Activated CD8-positive, alpha-beta memory T cell treated with anti-CD3 and anti-CD28 coated beads for 36 hours (primary cell): ENCODE measurements around the gene GGA3. TPM values are rescaled to one million over a fixed set of nuclear protein-coding genes. Genes with fewer than 3 reads are reported as not detected.
"Not testable (repeated sequence)": the region's sequence is repeated elsewhere in the genome, so short reads cannot be mapped to it uniquely, and the experiment has no call there.

Experiments
- CTCF ChIA-PET: fragments of 350-600 bp; sonication (Branson Sonifier 250); formaldehyde crosslinking; loops from one replicate; lab custom pipeline; 2021; ENCODE audit warnings: antibody characterized with exemption; lab: Charles Lee
- POLR2A ChIA-PET: fragments of 350-600 bp; sonication (Branson Sonifier 250); formaldehyde crosslinking; loops from one replicate; lab custom pipeline; 2021; ENCODE audit warnings: antibody characterized with exemption; lab: Charles Lee
- total RNA-seq, 2 experiments: library from RNA; stranded (reverse); gene quantifications; one replicate each; pipeline ENCODE4 v1.2.3, GENCODE V29; 2021

Gene GGA3
- total RNA-seq, 2 experiments from 2014 or later, result 67.5 to 68.8 TPM

- CTCF ChIA-PET, result interaction anchor here (0.7 to 2.1 kb wide), 4 partner anchors 31 to 206 kb away, joined by 3 to 9 read pairs (median 4); partner anchors contain the start of gene MRPS7
- POLR2A ChIA-PET, result not testable (repeated sequence)
Observed at GRCh38 chr17:75207050-75207407, 54.4 kb downstream of the GGA3 start.

GRCh38 chr17:75205793-75206163, 55.6 kb downstream of the GGA3 start:
- POLR2A ChIA-PET, result interaction anchor here (0.5 to 1.0 kb wide), 5 partner anchors 9 to 319 kb away, joined by 3 to 8 read pairs (median 3); partner anchors contain the start of genes LLGL2 and SUMO2
- CTCF ChIA-PET, result interaction anchor here (0.9 to 2.1 kb wide), 7 partner anchors 16 to 207 kb away, joined by 3 to 9 read pairs (median 3); partner anchors contain the start of genes JPT1 and NT5C

DNA sequence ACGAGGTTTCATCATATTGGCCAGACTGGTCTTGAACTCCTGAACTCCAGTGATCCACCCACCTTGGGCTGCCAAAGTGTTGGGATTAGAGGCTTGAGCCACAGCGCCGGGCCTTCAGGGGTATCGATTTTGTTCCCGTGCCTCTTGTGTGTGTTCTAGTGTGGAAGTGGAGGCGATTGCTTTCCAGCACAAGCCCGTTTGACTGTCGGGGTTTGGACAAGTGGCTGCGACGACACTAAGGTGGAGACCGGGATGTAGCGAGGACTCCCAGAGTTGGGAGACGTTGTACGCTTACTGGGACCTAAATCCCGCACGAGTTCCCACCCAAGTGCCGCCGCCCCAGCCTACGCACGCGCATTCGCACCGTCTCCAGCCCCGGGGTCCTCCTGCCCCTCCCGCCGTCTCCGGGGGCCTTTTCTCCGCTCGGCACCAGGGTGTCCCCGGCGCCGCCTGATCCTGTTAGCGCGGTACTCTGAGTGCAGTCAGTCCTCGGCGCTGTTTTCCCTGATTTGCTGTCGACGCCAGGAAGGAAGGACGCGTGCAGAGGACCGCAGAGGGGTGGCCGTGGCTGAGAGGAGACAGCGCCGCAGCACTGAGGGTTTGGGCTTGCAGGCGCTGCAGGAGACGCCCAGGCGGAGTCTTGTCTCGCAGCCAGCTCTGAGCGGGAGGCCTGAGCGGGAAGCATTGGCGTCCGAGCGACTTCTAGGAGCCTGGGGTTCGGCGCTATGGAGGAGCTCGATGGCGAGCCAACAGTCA, 56.2 kb downstream of the GGA3 start, which contains the start of gene NUP85:
NUP85 (plus strand) TSS at position 643 of the 756 bp plus-strand sequence; CDS start at position 726, 83 bp downstream.
- CTCF ChIA-PET, result interaction anchor here (0.7 to 2.1 kb wide), 7 partner anchors 18 to 207 kb away, joined by 3 to 9 read pairs (median 3); partner anchors contain the start of genes JPT1 and NT5C
- POLR2A ChIA-PET, result interaction anchor here (0.5 to 1.0 kb wide), 6 partner anchors 9 to 320 kb away, joined by 3 to 8 read pairs (median 4); partner anchors contain the start of genes LLGL2 and SUMO2

DNA sequence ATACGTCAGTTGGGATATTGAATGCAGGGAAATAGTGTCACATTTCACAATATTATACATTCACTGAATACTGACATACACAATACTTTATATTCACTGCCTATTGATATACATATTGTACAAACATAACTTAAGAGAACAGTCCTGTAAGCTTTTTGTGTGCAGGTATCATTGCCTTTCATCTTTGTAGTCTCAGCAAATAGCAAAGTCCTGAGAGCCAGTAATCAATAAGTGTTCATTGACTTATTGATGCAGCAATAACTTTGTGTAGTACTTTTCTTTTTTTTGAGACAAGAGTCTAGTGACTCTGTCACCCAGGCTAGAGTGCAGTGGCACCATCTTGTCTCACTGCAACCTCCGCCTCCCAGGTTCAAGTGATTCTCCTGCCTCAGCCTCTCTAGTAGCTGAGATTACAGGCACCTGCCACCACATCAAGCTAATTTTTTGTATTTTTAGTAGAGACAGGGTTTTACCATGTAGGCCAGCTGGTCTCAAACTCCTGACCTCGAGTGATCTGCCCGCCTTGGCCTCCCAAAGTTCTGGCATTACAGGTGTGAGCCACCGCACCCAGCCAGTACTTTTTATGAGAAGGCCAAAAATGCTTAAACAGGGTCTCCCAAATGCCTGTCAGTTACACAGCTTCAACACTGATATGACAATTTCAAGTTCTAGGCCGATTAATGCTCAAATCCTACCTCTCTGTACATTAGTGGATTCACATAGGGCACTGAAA, 61.4 kb downstream of the GGA3 start:
- CTCF ChIA-PET, result interaction anchor here (0.9 to 3.9 kb wide), 8 partner anchors 8 to 238 kb away, joined by 3 to 44 read pairs (median 7); partner anchors contain the start of genes JPT1 and SUMO2
- POLR2A ChIA-PET, result no interaction called here

DNA sequence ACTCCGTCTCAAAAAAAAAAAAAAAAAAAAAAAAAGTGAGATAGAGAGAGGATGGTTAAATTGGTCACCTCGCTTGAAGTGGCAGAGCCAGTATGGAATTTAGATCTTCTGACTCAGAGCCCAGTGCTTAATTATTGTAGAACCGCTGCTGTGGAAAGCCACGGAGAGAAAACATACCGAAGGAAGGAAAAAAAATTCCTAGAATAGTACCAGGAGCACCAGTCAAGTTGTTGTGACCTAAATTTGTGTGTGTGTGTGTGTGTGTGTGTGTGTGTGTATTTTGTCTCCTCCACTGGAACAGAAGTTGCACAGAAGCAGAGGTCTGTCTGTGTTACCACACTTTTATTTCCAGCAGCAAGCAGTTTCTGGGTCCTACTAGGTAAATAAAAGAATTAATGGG, 66.5 kb downstream of the GGA3 start:
- ChIA-PET CTCF (no interaction called here), POLR2A (no interaction called here)

GRCh38 chr17:75191584-75191983, 69.8 kb downstream of the GGA3 start:
- POLR2A ChIA-PET, result no interaction called here

GRCh38 chr17:75188614-75189013, 72.8 kb downstream of the GGA3 start:
- ChIA-PET CTCF (interaction anchor here (1.3 to 2.6 kb wide), 5 partner anchors 13 to 74 kb away, joined by 3 to 12 read pairs (median 8); partner anchors contain the start of gene JPT1), POLR2A (no interaction called here)

More at GRCh38 chr17:75191584-75191983, 69.8 kb downstream of the GGA3 start:
- CTCF ChIA-PET, result interaction anchor here (0.6 to 1.6 kb wide), 5 partner anchors 9 to 11 kb away, joined by 4 to 6 read pairs (median 4); partner anchors contain the start of gene SUMO2

Other genes with a start within 250 kb of the GGA3 start
- gene MRPL58, start 248.9 kb downstream of the GGA3 start, total RNA-seq, result 10 to 100 TPM; 65.5 to 66.5 TPM
- 100 to 1,000 TPM; 175 to 181 TPM for gene ATP5PD, start 214.6 kb downstream of the GGA3 start, total RNA-seq
- 10 to 100 TPM; 16.8 to 19.1 TPM for gene KCTD2, start 214.4 kb downstream of the GGA3 start, total RNA-seq
- 1 to 10 TPM; 2.3 to 2.8 TPM for gene SLC16A5, start 173.7 kb downstream of the GGA3 start, total RNA-seq
- 10 to 100 TPM; 10.8 to 11.8 TPM for gene ARMC7, start 151.6 kb downstream of the GGA3 start, total RNA-seq
- gene NT5C, start 129.9 kb downstream of the GGA3 start, total RNA-seq, result 10 to 100 TPM; 77.0 to 81.4 TPM
- 100 to 1,000 TPM; 233 to 238 TPM for gene JPT1, start 107.1 kb downstream of the GGA3 start, total RNA-seq
- gene SUMO2, start 78.6 kb downstream of the GGA3 start, total RNA-seq, result 100 to 1,000 TPM; 634 to 647 TPM
- 100 to 1,000 TPM; 141 to 151 TPM for gene NUP85, start 55.9 kb downstream of the GGA3 start, total RNA-seq
- 100 to 1,000 TPM in 1 of 2 experiments, 10 to 100 TPM in 1; 98.9 to 102 TPM for gene MRPS7, start 273 bp upstream of the GGA3 start, total RNA-seq
- gene MIF4GD, start 9.6 kb upstream of the GGA3 start, total RNA-seq, result 10 to 100 TPM; 42.4 to 43.9 TPM
- gene SLC25A19, start 27.8 kb upstream of the GGA3 start, total RNA-seq, result 100 to 1,000 TPM; 136 to 141 TPM
- gene GRB2, start 144.1 kb upstream of the GGA3 start, total RNA-seq, result 100 to 1,000 TPM; 181 to 182 TPM
- 10 to 100 TPM; 61.5 TPM for gene TMEM94, start 195.0 kb upstream of the GGA3 start, total RNA-seq